Neural crest cell (in vitro differentiated cells): ENCODE data around the gene DLX1. TPM values are rescaled to one million over a fixed set of nuclear protein-coding genes. Genes with fewer than 3 reads are reported as not detected.
"Not testable (repeated sequence)": the region's sequence is repeated elsewhere in the genome, so short reads cannot be mapped to it uniquely, and the experiment has no call there.

ENCODE experiments used
- DNase-seq: peaks from one replicate; pipeline ENCODE4 v3.0.0; 2021; ENCODE audit warnings: low read depth, mixed read lengths, low spot score
- H3K27ac Mint-ChIP-seq: one replicate; pipeline ENCODE4 v1.8.0; 2021; ENCODE audit warnings: mild to moderate bottlenecking, mixed read lengths; ENCODE audit not compliant: unreplicated experiment
- H3K27me3 Mint-ChIP-seq: 2 replicates; pipeline ENCODE4 v1.8.0; 2021; ENCODE audit warnings: low read depth, mild to moderate bottlenecking, mixed read lengths
- H3K36me3 Mint-ChIP-seq: 2 replicates; pipeline ENCODE4 v1.8.0; 2021; ENCODE audit warnings: low read depth, mild to moderate bottlenecking, mixed read lengths
- H3K4me1 Mint-ChIP-seq: 2 replicates; pipeline ENCODE4 v1.8.0; 2021; ENCODE audit warnings: mixed read lengths
- H3K4me3 Mint-ChIP-seq: one replicate; pipeline ENCODE4 v1.8.0; 2021; ENCODE audit warnings: mild to moderate bottlenecking, mixed read lengths
- H3K9me3 Mint-ChIP-seq: 2 replicates; pipeline ENCODE4 v1.8.0; 2021; ENCODE audit warnings: mixed read lengths
- total RNA-seq: library from RNA; stranded (reverse); gene quantifications from 2 replicates; pipeline ENCODE4 v1.2.1, GENCODE V29; 2021
- TF ChIP-seq, protein P1 (sequence below): fragments of 200-600 bp; sonication (generic); conservative IDR thresholded peaks from 2 replicates; pipeline ENCODE4 v1.5.0; 2021; ENCODE audit warnings: antibody characterized with exemption, mild to moderate bottlenecking

The DLX1 gene
- total RNA-seq, 1 donor from 2014 or later = 48.9 TPM

DNA sequence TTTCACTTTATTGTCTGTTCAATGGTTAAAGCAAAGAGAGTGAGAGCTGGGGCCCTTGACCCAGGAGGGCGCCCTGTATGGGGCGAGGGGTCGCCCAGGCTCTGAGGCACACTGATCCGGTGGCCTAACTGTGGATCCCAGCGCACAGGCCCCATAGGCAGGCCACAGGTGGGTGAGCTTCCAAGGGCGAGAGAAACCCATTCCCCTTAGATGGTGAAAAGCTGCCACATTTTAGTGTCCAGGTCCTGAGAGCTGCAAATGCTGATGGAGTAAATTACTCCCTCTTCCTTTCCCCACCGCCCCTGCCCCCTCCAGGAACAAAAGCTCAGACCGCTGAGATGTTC lies 23.3 kb downstream of the DLX1 start:
- peaks cover 23% of the 10 kb centered on the region for H3K4me1 Mint-ChIP-seq
- peaks cover 58% of the 10 kb centered on the region for H3K27me3 Mint-ChIP-seq
- H3K27ac Mint-ChIP-seq = no peak overlapping the region
- H3K9me3 Mint-ChIP-seq = no peaks in the 10 kb centered on the region
- H3K4me3 Mint-ChIP-seq = peak overlapping the region; percentile 38
- H3K36me3 Mint-ChIP-seq = no peaks in the 10 kb centered on the region
- no peak for DNase-seq
- TF ChIP-seq, protein P1, sequence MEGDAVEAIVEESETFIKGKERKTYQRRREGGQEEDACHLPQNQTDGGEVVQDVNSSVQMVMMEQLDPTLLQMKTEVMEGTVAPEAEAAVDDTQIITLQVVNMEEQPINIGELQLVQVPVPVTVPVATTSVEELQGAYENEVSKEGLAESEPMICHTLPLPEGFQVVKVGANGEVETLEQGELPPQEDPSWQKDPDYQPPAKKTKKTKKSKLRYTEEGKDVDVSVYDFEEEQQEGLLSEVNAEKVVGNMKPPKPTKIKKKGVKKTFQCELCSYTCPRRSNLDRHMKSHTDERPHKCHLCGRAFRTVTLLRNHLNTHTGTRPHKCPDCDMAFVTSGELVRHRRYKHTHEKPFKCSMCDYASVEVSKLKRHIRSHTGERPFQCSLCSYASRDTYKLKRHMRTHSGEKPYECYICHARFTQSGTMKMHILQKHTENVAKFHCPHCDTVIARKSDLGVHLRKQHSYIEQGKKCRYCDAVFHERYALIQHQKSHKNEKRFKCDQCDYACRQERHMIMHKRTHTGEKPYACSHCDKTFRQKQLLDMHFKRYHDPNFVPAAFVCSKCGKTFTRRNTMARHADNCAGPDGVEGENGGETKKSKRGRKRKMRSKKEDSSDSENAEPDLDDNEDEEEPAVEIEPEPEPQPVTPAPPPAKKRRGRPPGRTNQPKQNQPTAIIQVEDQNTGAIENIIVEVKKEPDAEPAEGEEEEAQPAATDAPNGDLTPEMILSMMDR = no peak

DNA sequence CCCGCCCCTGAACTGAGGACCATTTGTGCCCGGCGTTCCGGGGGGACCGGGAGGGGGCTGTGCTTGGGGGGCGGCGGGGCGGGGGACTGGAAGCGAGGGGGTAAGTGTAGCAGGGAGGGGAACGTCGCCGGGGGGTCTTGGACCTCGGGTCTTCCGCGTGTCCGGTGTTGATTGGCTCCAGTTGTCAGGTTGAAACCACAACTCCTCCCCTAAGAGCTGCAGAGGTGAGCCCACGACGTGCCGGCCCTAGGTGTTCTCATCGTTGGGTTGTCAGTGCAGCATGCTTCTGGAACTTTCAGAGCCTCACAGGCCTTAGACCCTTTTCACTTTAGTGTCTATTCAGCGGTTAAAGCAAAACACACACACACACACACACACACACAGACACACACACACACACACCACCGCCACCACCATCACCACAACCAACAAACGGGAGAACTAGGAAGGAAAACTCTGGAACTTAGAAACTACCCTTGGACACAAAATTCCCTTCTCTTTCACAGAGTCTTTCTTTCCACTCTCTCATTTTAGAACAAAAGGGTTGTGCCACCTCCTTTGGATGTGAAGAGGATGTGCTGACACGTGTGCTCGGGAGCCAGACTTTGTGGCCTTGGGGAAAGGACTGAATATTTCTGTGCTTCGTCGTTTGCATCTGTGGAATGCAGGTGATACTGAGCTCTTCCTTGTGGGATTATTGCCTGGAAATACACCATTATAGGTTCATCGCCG lies 24.1 kb downstream of the DLX1 start:
- DNase-seq = no peak
- Mint-ChIP-seq H3K27ac (no peak overlapping the region), H3K9me3 (no peaks in the 10 kb centered on the region), H3K4me3 (peak overlapping the region; percentile 19), H3K36me3 (no peaks in the 10 kb centered on the region), H3K4me1 (peaks cover 17% of the 10 kb centered on the region), H3K27me3 (peaks cover 49% of the 10 kb centered on the region)
- TF ChIP-seq, protein P1 = no peak

DNA sequence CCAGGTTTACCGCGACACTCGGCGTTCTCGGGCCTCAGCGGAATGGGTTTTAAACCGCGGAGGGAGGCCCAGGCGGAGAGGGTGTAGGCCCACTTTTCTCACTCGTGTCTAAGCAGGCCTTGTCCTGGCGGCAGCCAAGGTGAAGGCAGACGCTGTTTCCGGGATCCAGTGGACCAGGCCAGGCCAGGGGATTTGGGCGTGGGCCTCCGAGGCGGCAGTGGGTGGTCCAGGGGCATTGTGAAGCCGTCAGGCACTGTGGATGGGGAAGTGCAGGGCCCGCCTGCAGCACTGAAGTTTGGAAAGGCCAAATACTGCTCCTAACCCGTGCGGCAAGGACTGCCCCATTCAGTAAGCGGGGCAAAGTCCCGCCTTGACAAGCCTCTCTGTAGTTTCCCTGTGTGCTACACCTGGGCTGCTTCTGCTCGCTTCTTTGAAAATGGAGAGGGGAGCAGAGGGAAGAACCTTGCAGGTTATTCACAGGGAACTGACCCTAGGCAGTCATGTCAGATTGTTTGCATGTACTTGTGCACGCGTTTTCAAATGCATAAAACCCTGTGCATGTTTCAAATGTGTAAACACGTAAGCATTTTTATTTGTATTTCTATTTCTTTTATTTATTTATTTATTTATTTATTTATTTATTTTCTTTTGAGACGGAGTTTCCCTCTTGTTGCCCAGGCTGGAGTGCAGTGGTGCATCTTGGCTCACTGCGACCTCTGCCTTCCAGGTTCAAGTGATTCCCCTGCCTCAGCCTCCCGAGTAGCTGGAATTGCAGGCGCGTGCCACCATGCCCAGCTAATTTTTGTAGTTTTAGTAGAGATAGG lies 24.9 kb downstream of the DLX1 start:
- peak overlapping the region; percentile 19 for H3K4me3 Mint-ChIP-seq
- H3K27ac Mint-ChIP-seq = no peak overlapping the region
- no peaks in the 10 kb centered on the region for H3K36me3 Mint-ChIP-seq
- TF ChIP-seq, protein P1 = no peak
- H3K9me3 Mint-ChIP-seq = no peaks in the 10 kb centered on the region
- peaks cover 41% of the 10 kb centered on the region for H3K27me3 Mint-ChIP-seq
- no peak for DNase-seq
- H3K4me1 Mint-ChIP-seq = peaks cover 16% of the 10 kb centered on the region

DNA sequence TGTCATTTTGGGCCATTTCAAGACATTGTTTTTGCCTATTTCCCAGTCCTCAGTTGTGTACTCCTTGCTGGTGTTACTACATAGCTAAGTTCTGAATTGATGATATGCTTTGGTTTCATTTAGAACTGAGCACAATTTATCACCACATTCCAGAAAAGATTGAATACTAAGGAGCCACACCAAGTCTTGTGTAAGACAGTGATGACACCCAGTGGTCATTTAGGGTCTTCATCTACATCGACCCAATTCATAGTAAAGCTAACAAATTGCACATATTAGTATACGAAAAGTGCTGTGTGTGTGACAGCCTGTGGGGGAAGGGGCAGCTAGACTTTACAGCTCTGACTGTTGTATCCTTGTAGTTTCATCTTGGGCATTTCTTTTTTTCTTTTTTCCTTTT lies 28.3 kb downstream of the DLX1 start:
- Mint-ChIP-seq H3K27me3 (peaks cover 9% of the 10 kb centered on the region), H3K36me3 (no peaks in the 10 kb centered on the region), H3K9me3 (no peaks in the 10 kb centered on the region), H3K4me3 (no peak overlapping the region), H3K4me1 (no peaks in the 10 kb centered on the region), H3K27ac (no peak overlapping the region)
- no peak for DNase-seq
- TF ChIP-seq, protein P1 = peak; percentile 63

DNA sequence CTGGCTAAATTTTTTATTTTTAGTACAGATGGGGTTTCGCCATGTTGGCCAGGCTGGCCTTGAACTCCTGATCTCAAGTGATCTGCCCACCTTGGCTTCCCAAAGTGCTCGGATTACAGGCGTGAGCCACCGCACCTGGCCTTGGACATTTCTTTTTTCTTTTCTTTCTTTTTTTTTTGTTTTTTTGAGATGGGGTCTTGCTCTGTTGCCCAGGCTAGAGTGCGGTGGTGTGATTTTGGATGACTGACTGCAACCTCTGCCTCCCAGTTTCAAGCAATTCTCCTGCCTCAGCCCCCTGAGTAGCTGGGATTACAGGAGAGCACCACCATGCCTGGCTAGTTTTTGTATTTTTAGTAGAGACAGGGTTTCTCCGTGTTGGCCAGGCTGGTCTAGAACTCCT lies 28.9 kb downstream of the DLX1 start:
- not testable (repeated sequence) for H3K27ac Mint-ChIP-seq, H3K4me3 Mint-ChIP-seq, H3K4me1 Mint-ChIP-seq, H3K36me3 Mint-ChIP-seq, H3K27me3 Mint-ChIP-seq, DNase-seq, H3K9me3 Mint-ChIP-seq

DNA sequence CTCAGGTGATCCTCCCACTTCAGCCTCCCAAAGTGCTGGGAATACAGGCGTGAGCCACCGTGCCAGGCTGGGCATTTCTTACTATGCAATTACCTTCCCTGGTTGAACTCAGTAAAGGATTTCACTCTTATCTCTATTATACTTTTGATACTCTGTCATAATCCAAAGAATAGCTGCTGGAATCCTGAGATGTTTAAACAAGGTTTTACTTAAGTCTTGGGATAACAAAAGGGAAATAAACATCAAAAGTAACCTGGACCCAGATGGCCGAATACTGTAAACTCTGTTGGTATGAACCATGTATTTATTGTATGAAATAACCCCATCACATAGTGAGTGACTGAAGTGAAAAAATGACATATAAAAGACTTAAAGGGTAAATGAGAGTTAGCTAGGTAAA lies 29.3 kb downstream of the DLX1 start:
- no peak overlapping the region for H3K4me3 Mint-ChIP-seq
- H3K27ac Mint-ChIP-seq = no peak overlapping the region
- H3K9me3 Mint-ChIP-seq = no peaks in the 10 kb centered on the region
- H3K36me3 Mint-ChIP-seq = no peaks in the 10 kb centered on the region
- TF ChIP-seq, protein P1 = no peak
- no peaks in the 10 kb centered on the region for H3K4me1 Mint-ChIP-seq
- peaks cover 5% of the 10 kb centered on the region for H3K27me3 Mint-ChIP-seq
- DNase-seq = no peak
